HG02763 (cell line): ENCODE data around the gene ACTN2.

Experiments used
- ATAC-seq: cut with Tn5 transposase; IDR thresholded peaks from one replicate; pipeline ENCODE4 v1.9.1; 2021; ENCODE audit warnings: mild to moderate bottlenecking, moderate library complexity; ENCODE audit not compliant: unreplicated experiment

The ACTN2 gene

DNA sequence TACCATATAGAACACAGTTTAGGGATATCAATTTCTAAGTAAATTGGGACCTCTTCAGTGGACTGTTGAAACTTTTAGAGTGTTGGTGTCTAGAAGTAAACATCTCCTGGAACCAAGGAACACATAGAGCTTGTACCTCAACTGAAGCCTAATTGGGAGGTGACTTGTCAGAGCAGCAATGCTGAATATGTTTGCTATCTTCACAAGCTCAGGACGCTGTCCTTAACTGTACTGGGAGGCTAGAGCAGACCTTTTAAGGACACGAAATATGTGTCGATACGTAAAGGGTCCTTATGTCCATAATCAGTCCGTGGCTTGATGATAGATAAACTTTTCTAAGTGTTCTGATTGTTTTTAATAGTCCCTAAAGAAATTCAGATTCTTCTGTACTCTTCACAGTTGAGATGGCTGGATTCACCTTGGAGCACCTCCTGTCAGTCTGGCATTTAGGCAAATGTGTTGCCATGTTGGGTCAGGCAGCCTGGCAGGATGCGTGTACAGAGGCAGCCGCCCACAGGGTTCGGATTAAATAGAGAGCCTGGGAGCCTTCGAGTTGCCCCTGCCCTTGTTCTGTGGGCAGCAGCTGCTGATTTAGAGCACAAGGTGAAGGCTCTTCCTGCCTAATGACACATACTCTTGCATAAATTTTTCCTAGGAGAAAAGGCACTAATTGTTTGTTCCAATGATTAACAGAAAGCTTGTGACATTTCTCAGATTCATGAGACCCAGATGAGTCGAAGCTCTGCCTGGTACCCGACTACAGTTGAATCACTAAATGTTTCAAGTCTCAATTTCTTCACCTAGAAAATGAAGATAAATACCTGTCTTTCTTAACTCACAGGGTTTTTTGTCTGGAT, 3.6 kb downstream of the ACTN2 start:
- ATAC-seq: no peak

DNA sequence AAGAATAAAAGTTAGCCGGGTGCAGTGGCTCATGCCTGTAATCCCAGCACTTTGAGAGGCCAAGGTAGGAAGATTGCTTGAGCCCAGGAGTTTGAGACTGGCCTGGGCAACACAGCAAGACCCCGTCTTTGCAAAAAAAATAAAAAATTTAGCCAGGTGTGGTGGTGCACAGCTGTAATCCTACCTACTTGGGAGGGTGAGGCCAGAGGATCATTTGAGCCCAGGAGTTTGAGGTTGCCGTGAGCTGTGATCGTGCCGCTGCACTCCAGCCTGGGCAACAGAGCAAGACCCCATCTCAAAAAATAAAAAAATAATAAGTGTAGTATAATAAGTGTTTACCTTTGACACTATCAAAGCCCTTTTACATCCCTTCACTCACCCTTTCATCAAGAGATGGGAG, 5.0 kb downstream of the ACTN2 start:
- ATAC-seq: no peak

DNA sequence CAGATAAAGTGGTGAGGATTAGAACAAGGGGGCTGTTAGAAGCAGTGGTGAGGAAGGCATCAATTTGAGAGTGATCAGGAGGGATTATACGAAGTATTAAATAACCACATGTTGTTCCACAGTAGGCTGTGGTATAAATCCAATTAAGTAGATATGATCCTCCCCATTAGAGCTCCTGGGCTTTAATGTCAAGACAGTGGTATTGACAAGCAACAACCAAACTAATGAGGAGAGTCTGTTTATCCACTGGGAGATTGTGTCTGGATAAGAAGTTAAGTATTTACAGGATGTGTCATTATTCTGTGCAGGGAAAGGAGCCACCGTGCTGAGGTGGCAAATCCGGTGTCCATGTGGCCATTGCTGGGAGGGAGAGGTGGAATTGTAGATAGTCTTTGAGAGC, 5.8 kb downstream of the ACTN2 start:
- no peak for ATAC-seq

DNA sequence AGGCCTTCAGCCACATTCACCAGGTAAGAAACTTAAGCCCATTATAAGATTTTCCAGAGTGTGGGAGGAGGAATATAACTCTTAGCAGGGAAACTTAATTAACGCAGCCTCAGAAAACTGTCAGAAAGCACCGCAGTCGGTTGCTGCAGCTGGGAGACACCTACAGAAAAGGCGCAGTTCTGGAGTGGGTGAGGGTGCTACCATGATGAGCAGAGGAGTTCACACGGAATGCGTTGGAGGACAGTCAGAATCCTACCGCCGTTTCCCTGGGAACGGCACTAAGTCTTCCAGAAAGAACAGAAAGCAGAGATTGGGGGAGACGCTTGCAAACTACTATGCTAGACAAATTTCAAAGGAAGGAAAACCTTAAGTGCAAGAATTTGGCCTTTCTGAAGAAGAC, 6.4 kb downstream of the ACTN2 start:
- ATAC-seq: no peak

- no peak for ATAC-seq
Measured at GRCh38 chr1:236699366-236699765, 13.1 kb downstream of the ACTN2 start.

DNA sequence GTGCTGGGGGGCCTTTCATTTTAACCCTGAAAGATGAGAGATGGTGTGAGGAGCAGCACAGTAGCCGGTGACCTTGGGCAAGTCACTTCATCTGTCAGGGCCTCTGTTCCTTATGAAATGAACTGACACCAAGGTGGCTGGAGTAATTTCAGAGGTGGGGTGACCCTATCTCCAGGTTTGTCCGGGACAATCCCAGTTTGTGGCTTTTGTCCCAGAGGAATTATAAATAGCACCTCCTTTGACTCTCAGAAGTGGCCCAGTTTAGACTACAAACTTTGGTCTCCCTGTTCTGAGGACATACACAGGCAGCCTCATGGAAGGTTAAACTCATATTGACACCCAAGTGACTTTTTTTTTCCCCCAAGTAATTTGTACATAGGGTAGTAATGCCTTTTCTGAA, 14.6 kb downstream of the ACTN2 start:
- no peak for ATAC-seq

DNA sequence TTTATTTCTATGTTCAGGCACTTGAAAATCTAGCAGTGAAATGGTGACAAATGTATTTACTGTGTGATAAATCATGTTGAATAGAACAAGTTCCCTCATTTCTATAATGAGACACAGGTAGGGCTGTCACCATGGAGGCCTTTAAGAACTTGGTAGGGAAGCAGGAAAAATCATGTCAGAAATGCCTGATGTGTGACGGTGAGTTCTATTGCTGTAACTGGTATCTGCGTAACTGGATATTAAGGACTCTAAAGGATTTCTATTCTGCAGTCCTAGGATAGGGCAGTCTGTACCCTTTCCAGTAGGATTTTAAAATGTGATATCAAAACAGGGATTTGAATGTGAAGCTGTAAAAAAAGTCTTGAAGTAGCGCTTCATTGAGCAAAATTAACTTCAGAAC, 15.5 kb downstream of the ACTN2 start:
- no peak for ATAC-seq

DNA sequence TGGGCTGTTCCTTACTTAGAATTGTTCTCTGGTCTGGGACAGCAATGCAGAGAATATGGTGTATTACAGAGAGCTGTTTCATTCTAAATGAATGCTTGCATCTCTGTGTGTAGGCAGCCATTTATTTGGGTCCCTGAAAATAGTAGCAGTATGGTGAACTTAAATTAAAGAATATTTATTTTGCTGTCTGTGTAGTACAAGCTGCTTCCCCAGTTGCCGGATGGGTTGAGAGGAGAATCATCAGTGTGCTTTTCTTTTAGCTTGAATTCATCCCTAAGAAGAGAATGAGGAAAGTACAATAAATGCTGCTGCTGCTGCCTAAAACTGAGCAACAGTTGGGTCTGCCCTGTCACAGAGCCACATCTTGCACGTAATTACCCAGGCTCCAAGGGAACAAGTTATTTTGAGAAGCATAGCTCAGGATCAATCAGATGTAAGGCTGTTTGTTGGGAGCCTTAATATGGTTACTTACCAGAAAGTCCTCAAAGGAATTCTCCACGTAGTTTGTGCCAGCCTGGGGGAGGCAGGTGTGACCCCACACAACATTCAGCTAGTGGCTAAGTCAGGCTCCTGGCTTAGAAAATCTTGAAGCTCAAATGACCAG, 16.6 kb downstream of the ACTN2 start:
- no peak for ATAC-seq

GRCh38 chr1:236705771-236706170, 19.5 kb downstream of the ACTN2 start:
- no peak for ATAC-seq

- ATAC-seq: no peak
Measured at GRCh38 chr1:236706183-236706582, 19.9 kb downstream of the ACTN2 start.

- ATAC-seq: no peak
Measured at GRCh38 chr1:236710328-236710892, 24.1 kb downstream of the ACTN2 start.

- ATAC-seq: no peak
Measured at GRCh38 chr1:236716160-236716559, 29.9 kb downstream of the ACTN2 start.

DNA sequence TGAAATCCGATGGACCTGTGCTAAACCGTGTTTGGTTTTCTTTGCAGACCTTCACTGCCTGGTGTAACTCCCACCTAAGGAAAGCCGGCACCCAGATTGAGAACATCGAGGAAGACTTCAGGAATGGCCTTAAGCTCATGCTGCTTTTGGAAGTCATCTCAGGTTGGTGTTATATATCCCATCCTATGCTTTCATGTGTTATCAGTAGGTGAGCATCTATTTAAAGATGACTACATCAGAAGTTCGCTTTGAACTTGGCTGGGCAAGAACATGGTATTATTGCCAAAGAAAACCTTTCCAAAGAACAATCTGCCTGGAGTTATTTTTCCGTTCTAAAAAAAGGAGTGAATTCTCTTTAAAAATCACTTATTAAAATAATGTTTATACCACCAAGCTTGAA, 31.5 kb downstream of the ACTN2 start:
- no peak for ATAC-seq

DNA sequence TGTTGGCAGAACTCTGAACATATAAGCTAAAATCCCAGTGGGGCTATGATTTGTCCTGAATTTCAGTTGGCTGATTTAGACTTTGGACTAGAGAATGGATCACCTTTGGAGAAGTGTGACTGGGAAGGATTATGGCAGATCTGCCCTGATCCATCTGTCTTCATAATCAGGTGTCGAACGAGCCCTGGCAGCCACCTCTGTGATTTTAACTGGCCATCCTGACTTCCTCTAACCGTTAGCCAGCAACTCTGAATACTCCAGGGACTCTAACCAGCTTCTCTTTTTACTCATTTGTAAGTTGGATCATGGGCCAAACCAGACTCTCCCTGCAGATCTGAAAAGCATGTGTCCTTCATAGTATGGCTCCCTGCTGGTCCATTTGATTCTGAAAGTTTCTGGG, 32.0 kb downstream of the ACTN2 start:
- ATAC-seq: no peak

DNA sequence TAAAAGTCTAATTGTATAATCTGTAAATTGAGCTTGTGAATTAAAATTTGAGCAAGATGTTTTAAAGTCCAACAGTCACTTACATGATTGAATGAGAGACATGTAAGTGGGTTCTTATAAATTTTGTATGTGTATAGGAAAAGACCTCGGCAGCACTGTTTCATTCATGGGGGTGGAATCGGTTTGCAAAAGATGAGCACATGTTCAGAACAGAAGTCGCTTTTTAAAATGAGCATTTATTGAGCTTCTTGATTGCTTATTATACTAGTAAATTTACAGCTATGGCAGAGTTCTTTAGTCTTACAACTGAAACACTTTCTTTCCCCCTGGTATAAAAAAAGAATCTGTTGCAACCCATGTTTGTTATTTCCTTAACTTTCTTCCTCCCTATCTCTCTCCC, 33.9 kb downstream of the ACTN2 start:
- no peak for ATAC-seq

DNA sequence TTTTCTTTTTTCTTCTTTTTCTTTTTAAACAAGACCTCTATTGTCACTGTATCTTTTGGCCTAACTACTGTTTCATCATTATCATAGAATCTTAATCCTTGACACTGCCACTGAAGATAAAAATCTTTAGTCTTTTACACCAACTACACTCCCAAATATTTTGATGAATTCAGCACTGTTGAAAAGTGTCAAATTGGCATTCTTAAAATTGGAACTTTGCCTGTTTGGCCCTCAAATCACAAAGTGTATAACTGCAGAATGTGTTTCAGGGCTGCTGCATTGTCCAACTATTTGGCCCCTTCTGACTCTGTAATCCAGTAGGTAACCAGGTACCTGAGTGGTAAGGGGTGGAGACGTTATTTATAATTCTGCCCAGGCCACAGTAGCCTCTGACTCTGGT, 34.3 kb downstream of the ACTN2 start:
- ATAC-seq: no peak

GRCh38 chr1:236724049-236724448, 37.8 kb downstream of the ACTN2 start:
- no peak for ATAC-seq

DNA sequence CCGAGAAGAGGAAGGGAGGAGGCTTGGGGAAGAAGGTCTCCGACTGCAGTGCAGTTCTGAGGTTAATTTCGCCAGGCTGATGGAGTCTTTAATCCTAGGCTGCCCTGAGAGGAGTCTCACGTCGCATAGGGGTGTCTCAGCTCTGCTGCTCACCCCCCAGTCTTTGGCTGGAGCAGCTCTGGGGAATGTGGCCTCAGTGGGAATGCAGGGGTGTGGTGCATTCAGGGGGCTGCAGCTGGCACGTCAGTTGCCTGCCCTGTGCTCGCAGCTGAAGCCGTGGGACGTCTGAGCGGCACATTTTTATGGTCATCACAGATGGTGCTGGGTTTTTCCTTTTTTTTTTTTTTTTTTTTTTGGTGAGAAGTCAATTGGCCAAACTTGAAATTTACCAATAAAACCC, 38.2 kb downstream of the ACTN2 start:
- no peak for ATAC-seq

- no peak for ATAC-seq
Measured at GRCh38 chr1:236725668-236726067, 39.4 kb downstream of the ACTN2 start.

DNA sequence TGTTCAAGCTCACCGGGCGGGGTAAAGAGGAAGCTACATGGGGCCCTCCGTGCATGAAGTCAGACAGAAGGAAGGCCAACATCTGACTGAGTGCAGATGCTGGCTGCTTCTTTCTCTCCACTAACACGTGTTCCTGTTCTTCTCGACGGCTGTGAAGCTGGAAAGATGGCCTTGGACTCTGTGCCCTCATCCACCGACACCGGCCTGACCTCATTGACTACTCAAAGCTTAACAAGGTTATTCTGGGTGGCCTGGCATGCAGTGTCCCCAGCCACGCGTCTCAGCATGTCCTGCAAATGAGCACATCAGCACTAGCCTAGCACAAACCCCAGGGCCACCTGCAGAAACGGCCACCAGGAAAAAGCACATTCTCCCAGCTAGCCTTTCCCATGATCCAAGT, 41.2 kb downstream of the ACTN2 start:
- no peak for ATAC-seq

DNA sequence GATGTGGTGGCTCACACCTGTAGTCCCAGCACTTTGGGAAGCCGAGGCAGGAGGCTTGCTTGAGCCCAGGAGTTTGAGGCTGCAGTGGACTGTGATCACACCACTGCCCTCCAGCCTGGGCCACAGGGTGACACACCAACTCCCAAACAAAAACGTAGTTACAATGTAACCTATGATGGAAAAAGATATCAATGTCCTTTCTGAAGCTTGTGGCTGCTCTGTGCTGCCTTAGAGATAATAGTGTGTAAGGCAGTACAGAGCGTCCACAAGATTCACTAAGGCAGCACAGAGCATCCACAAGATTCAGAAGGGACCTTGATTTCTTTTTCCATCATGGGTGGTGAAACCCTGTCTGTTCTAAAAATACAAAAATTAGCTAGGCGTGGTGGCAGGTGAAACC, 42.5 kb downstream of the ACTN2 start:
- no peak for ATAC-seq

- ATAC-seq: no peak
Measured at GRCh38 chr1:236733653-236734052, 47.4 kb downstream of the ACTN2 start.
